ENCODE measurements around the gene IPO9.
"Not testable (repeated sequence)": the region's sequence is repeated elsewhere in the genome, so short reads cannot be mapped to it uniquely, and the experiment has no call there.

Gene IPO9

DNA sequence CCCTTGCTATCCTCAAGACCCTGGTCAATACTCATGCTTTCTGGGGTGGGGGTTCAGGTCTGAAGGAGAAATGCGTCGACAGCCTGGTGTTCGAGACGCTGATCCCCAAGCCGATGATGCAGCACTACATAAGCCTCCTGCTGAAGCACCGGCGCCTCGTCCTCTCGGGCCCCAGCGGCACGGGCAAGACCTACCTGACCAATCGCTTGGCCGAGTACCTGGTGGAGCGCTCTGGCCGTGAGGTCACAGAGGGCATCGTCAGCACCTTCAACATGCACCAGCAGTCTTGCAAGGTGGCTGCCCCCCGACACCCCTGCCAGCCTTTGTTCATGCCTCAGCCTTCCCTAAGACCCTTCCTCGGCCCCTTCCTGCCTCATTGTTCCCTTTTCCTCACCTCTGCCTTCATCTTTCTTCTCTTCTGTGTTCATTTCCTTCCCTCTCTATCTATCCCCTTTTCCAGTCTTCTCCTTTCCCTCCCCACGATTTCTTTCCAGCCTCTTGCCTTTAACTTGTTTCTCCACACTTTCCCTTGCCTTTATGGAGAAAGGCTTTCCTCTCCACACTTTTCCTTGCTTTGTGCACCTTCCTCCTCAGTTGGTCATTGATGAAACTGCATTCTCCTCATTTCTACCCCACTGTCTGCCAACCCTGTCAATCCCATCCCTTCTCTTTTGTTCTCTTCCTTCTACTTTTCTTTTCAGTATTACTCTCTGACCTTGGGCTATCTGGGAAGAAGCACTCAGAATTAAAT, 18.3 kb upstream of the IPO9 start:
- no peak for DNase-seq

- no peak for DNase-seq
Measured at GRCh38 chr1:201813226-201813625, 15.7 kb upstream of the IPO9 start.

GRCh38 chr1:201816309-201816854, 12.6 kb upstream of the IPO9 start:
- DNase-seq = no peak

DNA sequence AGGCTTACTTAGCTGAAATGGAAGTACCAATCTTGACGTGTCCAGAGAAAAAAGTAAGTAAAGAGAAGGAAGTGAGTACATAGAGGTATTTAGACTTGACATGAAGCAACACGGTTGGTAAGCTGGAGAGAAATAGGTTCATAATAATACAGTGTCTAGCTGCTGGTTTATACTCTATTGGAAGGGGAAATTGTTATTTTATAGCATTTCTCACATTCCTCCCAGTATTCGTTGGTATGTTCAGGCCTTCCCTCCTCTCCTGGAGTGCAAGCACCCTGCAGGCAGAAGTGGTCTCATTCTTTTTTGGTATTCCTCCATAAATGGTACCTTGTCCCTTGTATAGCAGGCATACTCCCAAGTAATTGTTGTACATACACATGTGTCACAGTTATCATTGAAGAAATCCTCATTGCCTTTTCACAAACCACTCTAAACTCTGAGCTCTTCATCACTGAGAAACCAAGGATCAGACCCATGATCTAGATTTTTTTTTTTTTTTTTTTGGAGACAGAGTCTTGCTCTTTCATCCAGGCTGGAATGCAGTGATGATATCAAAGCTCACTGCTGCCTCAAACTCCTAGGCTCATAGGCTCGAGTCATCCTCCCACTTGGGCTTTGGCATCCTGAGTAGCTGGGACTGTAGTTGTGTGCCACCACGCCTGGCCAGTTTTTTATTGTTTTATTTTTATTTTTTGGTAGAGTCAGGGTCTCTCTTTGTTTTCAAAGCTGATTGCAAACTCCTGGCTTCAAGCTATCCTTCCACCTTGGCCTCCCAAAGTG, 9.8 kb upstream of the IPO9 start:
- no peak for DNase-seq

GRCh38 chr1:201820413-201820812, 8.5 kb upstream of the IPO9 start:
- DNase-seq = no peak

DNA sequence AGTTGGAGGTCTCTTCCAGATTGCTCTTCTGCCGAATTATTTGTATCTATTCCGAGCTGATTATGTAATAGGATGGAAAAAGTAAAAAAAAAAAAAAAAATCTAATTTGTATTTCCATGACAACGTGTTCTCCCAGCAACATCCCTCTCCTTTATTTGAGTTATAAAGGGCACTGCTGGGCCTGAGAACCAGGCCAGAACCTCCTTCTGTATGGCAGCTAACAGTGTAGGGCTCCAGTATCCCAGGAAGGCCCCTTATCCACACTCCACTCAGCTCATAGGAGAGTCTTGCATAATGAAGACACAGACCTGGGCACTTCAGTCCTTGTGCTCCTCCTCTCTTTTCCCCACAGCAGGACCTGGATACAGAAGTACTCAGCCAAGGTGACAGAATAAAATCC, 3.7 kb upstream of the IPO9 start:
- no peak for DNase-seq

DNA sequence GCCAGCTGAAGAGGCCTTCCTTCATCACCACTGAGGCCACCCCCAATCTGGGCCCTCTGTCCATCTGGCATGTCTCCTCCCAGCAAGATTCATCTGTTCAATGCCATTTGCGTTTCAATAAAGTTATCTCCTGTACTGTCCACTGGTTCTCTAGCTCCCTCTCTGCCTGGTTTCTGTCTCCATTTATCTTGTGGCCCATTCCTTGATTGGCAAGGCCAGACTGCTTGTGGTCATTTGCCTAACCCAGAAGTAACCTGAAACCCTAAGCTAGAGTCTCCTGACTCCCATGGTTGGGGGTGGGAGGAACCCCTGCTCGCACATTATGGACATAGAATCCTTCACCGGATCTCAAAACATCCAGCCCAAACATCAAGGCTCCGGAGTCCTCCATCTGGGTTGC, 2.1 kb upstream of the IPO9 start:
- DNase-seq = no peak

GRCh38 chr1:201827321-201828216, 1.4 kb upstream of the IPO9 start:
- no peak for DNase-seq

DNA sequence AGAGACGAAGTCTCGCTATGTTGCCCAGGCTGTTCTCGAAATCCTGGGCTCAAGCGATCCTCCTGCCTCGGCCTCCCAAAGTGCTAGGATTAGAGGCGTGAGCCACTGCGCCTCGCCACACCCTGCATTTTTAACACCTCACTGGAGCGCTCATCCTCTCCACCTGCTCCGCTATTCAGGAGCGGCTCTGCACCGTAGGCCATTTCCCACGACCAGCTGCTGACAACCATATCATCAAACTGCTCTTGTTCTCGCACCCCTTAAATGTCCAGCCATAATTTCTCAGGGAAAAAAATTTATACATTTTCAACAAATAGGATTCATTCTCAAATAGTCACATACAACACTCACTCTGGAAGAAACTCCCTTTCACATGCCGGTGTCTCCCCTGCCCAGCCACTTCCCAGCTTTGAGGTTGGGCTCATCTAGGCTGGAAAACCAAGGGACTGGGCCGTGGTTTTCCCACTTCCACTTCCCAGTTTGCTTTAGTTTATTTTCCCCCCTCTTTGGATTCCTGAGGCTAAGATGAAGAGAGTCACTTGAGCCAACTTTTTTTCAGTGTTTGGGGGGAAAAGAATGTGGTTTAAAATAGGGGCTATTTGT, 639 bp upstream of the IPO9 start:
- no peak for DNase-seq

DNA sequence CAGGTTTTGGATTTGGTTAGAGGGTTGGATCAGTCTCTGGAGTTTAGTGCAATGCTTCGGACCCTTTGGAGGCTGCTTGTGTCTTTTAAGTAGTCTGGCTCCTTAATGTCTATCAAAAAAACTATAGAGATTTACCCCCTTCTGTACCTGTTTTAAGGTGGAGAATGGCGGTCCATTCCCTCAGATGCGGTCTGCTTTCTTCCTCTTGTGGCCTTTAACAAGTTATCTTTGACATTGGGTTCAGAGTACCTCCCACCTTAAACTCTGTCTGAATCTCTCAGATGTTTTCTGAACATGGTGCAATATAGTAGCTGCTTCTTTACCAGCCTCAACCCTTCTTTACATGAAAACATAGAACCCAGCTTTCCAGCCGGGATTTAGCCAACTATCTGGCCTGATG, 2.4 kb downstream of the IPO9 start:
- DNase-seq = no peak

DNA sequence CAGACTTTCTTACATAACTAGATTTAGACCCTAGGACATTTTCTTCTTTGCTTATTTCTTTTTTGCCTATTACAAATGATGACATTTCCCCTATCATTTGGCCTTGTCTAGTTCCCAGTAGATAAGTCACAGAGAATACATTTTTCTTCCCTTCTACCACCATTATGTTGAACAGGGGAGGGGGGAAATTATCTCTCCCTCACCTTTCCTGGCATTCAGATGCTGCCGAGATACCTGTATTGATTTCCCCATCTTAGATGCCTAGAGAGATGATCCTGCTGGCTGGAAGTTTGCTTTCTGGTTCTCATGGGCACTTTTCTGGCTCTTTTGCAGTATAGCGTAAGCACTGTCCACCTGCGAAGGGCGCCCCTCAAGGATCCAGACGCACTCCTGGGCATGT, 5.7 kb downstream of the IPO9 start:
- DNase-seq = no peak

DNA sequence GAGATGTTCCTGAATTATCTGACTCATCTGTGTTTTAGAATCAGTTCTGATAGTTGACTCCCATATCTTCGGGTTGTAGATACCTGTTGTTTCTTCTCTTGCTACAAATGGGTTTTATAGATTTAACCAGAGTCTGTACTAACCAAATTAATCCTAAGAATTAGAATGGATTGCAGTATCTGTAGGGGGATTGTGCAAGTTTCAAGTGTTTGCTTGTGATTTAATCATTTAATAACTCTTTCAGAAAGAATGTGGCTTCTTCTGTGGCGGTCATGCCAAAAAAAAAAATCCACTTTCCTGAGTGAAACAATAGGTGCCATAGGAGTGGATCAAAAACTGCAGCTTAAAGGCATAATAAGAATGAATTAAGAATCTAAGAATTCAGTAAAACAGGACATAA, 9.4 kb downstream of the IPO9 start:
- no peak for DNase-seq

DNA sequence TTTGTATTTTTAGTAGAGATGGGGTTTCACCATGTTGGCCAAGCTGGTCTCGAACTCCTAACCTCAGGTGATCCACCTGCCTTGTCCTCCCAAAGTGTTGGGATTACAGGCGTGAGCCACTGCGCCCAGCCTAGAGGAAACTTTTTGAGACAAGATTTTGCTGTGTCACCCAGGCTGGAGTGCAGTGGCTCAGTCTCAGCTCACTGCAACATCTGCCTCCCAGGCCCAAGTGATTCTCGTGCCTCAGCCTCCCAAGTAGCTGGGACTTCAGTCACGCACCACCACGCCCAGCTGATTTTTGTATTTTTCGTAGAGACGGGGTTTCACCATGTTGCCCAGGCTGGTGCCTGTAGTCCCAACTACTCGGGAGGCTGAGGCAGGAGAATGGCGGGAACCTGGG, 10.1 kb downstream of the IPO9 start:
- DNase-seq = not testable (repeated sequence)

DNA sequence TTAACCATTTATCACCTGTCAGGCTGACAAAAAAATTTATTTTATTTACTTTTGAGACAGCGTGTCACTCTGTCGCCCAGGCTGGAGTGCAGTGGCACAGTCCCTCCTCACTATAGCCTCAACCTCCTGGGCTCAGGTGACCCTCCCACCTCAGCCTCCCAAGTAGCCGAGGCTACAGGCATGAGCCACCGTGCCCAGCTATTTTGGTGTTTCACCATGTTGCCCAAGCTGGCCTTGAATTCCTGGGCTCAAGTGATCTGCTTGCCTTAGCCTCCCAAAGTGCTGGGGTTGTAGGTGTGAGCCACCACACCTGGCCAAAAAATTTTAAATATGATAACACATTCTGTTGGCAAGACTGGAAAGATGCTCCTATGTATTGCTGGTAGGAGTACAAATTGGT, 11.1 kb downstream of the IPO9 start:
- DNase-seq = no peak

- DNase-seq = no peak
Measured at GRCh38 chr1:201840490-201840889, 11.5 kb downstream of the IPO9 start.

GRCh38 chr1:201841265-201841912, 12.4 kb downstream of the IPO9 start:
- no peak for DNase-seq

DNA sequence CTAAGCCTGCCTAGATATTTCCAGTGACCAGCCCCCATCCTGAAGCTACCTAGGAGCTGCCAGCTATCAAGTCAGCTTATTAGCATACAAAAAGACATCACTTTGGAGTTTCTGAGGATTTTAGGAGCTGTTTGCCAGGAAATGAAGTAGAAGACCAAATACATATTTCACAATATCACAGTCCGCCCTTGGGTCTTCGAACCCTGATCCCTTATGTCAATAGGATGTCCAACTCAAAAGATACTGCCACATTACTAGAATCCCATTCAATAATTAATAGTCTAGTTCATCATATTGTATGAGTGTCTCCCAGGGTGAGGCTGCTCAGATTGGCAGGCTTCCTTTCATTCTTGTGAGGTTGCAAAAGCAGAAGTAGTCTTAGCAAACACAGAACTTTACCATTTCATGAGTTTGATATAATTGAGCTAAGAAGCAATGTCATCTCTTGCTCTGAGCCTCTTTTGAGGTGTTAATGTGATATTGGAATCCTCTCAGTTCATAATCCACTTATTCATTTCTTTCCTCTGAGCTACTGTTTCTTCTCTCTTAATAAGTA, 13.6 kb downstream of the IPO9 start:
- DNase-seq = no peak

- no peak for DNase-seq
Measured at GRCh38 chr1:201845331-201846083, 16.6 kb downstream of the IPO9 start.

- DNase-seq = no peak
Measured at GRCh38 chr1:201847150-201847549, 18.2 kb downstream of the IPO9 start.

DNA sequence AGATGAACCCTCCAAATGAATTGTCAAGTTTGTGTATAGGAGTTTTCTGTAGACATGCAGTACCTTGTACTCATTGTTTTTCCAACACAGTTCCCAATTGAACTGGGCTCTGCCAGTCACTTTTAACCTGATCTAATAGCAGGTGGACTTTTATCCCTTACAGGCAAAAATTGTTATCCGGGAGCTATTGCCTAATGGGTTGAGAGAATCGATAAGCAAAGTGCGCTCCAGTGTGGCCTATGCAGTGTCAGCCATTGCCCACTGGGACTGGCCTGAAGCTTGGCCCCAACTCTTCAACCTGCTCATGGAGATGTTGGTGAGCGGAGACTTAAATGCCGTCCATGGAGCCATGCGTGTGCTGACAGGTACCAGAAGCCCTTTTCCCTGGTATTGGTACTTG, 19.3 kb downstream of the IPO9 start:
- DNase-seq = no peak
